Prostate gland (tissue), 2 donors: ENCODE measurements around the gene MAP7D2.

Experiments
- POLR2A ChIP-seq: fragments of 450-650 bp; IDR thresholded peaks from one replicate; pipeline ENCODE4 v1.6.1; 2016; ENCODE audit warnings: antibody characterized with exemption, mild to moderate bottlenecking
- POLR2AphosphoS5 ChIP-seq: sonication (generic); formaldehyde crosslinking; IDR thresholded peaks from one replicate; pipeline ENCODE4 v1.6.1; 2017; ENCODE audit warnings: antibody characterized with exemption
- TF ChIP-seq, protein P1 (sequence below), 4 experiments: fragments of 200-600 bp in 2 of 4; fragments of 450-650 bp in 2 of 4; sonication (generic) in 2 of 4; IDR thresholded peaks; 1 replicate in 3 of 4; 2 replicates in 1 of 4; pipeline ENCODE4 v1.5.1; 2016 to 2019; ENCODE audit warnings: antibody characterized with exemption in 4 of 4, mild to moderate bottlenecking in 2 of 4, moderate library complexity in 2 of 4

- no peak for TF ChIP-seq POLR2A
- TF ChIP-seq, protein P1, sequence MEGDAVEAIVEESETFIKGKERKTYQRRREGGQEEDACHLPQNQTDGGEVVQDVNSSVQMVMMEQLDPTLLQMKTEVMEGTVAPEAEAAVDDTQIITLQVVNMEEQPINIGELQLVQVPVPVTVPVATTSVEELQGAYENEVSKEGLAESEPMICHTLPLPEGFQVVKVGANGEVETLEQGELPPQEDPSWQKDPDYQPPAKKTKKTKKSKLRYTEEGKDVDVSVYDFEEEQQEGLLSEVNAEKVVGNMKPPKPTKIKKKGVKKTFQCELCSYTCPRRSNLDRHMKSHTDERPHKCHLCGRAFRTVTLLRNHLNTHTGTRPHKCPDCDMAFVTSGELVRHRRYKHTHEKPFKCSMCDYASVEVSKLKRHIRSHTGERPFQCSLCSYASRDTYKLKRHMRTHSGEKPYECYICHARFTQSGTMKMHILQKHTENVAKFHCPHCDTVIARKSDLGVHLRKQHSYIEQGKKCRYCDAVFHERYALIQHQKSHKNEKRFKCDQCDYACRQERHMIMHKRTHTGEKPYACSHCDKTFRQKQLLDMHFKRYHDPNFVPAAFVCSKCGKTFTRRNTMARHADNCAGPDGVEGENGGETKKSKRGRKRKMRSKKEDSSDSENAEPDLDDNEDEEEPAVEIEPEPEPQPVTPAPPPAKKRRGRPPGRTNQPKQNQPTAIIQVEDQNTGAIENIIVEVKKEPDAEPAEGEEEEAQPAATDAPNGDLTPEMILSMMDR (IDR thresholded peaks at IDR 0.05): no peak
- no peak for TF ChIP-seq POLR2AphosphoS5
These were observed 1.5 kb upstream of the MAP7D2 start for GRCh38 chrX:20118065-20118824.
